ENCODE results near the gene GDPD5.

GDPD5 gene

GRCh38 chr11:75516140-75516539 lies 9.6 kb downstream of the GDPD5 start:
- DNase-seq (ENCODE audit: low spot score) = no peak

- DNase-seq (ENCODE audit: low spot score) = no peak
These were observed 11.1 kb downstream of the GDPD5 start for GRCh38 chr11:75514596-75514995.

- no peak for DNase-seq (ENCODE audit: low spot score)
These were observed 12.5 kb downstream of the GDPD5 start for GRCh38 chr11:75513250-75513649.

GRCh38 chr11:75510723-75511019 lies 15.1 kb downstream of the GDPD5 start:
- no peak for DNase-seq (ENCODE audit: low spot score)

GRCh38 chr11:75510004-75510722 lies 15.6 kb downstream of the GDPD5 start:
- no peak for DNase-seq (ENCODE audit: low spot score)

GRCh38 chr11:75509020-75509720 lies 16.6 kb downstream of the GDPD5 start:
- DNase-seq (ENCODE audit: low spot score) = no peak

GRCh38 chr11:75508051-75508561 lies 17.6 kb downstream of the GDPD5 start:
- DNase-seq (ENCODE audit: low spot score) = peak; percentile 73

- no peak for DNase-seq (ENCODE audit: low spot score)
These were observed 18.2 kb downstream of the GDPD5 start for GRCh38 chr11:75507571-75507970.

GRCh38 chr11:75506827-75507226 lies 18.9 kb downstream of the GDPD5 start:
- DNase-seq (ENCODE audit: low spot score) = no peak

GRCh38 chr11:75505916-75506692 lies 19.6 kb downstream of the GDPD5 start:
- no peak for DNase-seq (ENCODE audit: low spot score)

- DNase-seq (ENCODE audit: low spot score) = no peak
These were observed 21.2 kb downstream of the GDPD5 start for GRCh38 chr11:75504501-75504900.

- DNase-seq (ENCODE audit: low spot score) = no peak
These were observed 22.1 kb downstream of the GDPD5 start for GRCh38 chr11:75503531-75504099.

- no peak for DNase-seq (ENCODE audit: low spot score)
These were observed 23.6 kb downstream of the GDPD5 start for GRCh38 chr11:75502138-75502537.

GRCh38 chr11:75500742-75501141 lies 25.0 kb downstream of the GDPD5 start:
- DNase-seq (ENCODE audit: low spot score) = no peak

- no peak for DNase-seq (ENCODE audit: low spot score)
These were observed 26.1 kb downstream of the GDPD5 start for GRCh38 chr11:75499423-75500190.

GRCh38 chr11:75498556-75499255 lies 27.0 kb downstream of the GDPD5 start:
- DNase-seq (ENCODE audit: low spot score) = no peak

- no peak for DNase-seq (ENCODE audit: low spot score)
These were observed 27.8 kb downstream of the GDPD5 start for GRCh38 chr11:75497788-75498409.

GRCh38 chr11:75496305-75496752 lies 29.4 kb downstream of the GDPD5 start:
- DNase-seq (ENCODE audit: low spot score) = no peak

GRCh38 chr11:75495749-75496304 lies 29.9 kb downstream of the GDPD5 start:
- DNase-seq (ENCODE audit: low spot score) = no peak

GRCh38 chr11:75493626-75494025 lies 32.1 kb downstream of the GDPD5 start:
- no peak for DNase-seq (ENCODE audit: low spot score)
